Measurements from ENCODE around the gene C12orf42. TPM values are rescaled to one million over a fixed set of nuclear protein-coding genes. Genes with fewer than 3 reads are reported as not detected.

C12orf42 gene
- total RNA-seq, 3 donors from 2014 or later: 0.46 to 0.50 (median 0.49) TPM

- DNase-seq: no peak
- peaks cover 12% of the 10 kb centered on the region for H3K4me1 Mint-ChIP-seq (ENCODE audit: low read depth)
These were observed 9.8 kb upstream of the C12orf42 start for GRCh38 chr12:103505371-103506236.

GRCh38 chr12:103504606-103505005, 8.8 kb upstream of the C12orf42 start:
- ATAC-seq (no peak), DNase-seq (no peak)
- H3K9me3 Mint-ChIP-seq: no peaks in the 10 kb centered on the region
- peaks cover 14% of the 10 kb centered on the region for H3K4me1 Mint-ChIP-seq (ENCODE audit: low read depth)
- no peak overlapping the region for H3K4me3 Mint-ChIP-seq
- no peaks in the 10 kb centered on the region for H3K36me3 Mint-ChIP-seq (ENCODE audit: insufficient read depth)
- no peaks in the 10 kb centered on the region for H3K27me3 Mint-ChIP-seq (ENCODE audit: low read depth)

More at GRCh38 chr12:103505371-103506236, 9.8 kb upstream of the C12orf42 start:
- ATAC-seq: peak; percentile 94
- H3K4me3 Mint-ChIP-seq: no peak overlapping the region
- no peaks in the 10 kb centered on the region for H3K9me3 Mint-ChIP-seq
- no peaks in the 10 kb centered on the region for H3K27me3 Mint-ChIP-seq (ENCODE audit: low read depth)
- no peaks in the 10 kb centered on the region for H3K36me3 Mint-ChIP-seq (ENCODE audit: insufficient read depth)

GRCh38 chr12:103503546-103504480, 8.0 kb upstream of the C12orf42 start:
- ATAC-seq: no peak
- Mint-ChIP-seq H3K9me3 (no peaks in the 10 kb centered on the region), H3K4me1 (ENCODE audit: low read depth) (peaks cover 18% of the 10 kb centered on the region), H3K36me3 (ENCODE audit: insufficient read depth) (no peaks in the 10 kb centered on the region), H3K27me3 (ENCODE audit: low read depth) (no peaks in the 10 kb centered on the region), H3K4me3 (no peak overlapping the region)
- peak; percentile 47 for DNase-seq

- ATAC-seq (no peak), DNase-seq (no peak)
- Mint-ChIP-seq H3K9me3 (peaks cover 6% of the 10 kb centered on the region), H3K4me1 (ENCODE audit: low read depth) (peaks cover 18% of the 10 kb centered on the region), H3K4me3 (no peak overlapping the region), H3K27me3 (ENCODE audit: low read depth) (peaks cover 5% of the 10 kb centered on the region), H3K36me3 (ENCODE audit: insufficient read depth) (no peaks in the 10 kb centered on the region)
These were observed 5.7 kb upstream of the C12orf42 start for GRCh38 chr12:103501447-103501846.

- H3K4me1 Mint-ChIP-seq (ENCODE audit: low read depth): peaks cover 17% of the 10 kb centered on the region
- H3K27me3 Mint-ChIP-seq (ENCODE audit: low read depth): peaks cover 13% of the 10 kb centered on the region
- no peaks in the 10 kb centered on the region for H3K36me3 Mint-ChIP-seq (ENCODE audit: insufficient read depth)
- no peak for ATAC-seq
- H3K4me3 Mint-ChIP-seq: no peak overlapping the region
- no peak for DNase-seq
- H3K9me3 Mint-ChIP-seq: peaks cover 6% of the 10 kb centered on the region
These were observed 3.8 kb upstream of the C12orf42 start for GRCh38 chr12:103499571-103499970.

- H3K4me1 Mint-ChIP-seq (ENCODE audit: low read depth): peaks cover 22% of the 10 kb centered on the region
- ATAC-seq (peak; percentile 55 to 57), DNase-seq (no peak)
- H3K36me3 Mint-ChIP-seq (ENCODE audit: insufficient read depth): no peaks in the 10 kb centered on the region
- H3K4me3 Mint-ChIP-seq: no peak overlapping the region
- H3K27me3 Mint-ChIP-seq (ENCODE audit: low read depth): peaks cover 18% of the 10 kb centered on the region
- H3K9me3 Mint-ChIP-seq: peaks cover 6% of the 10 kb centered on the region
These were observed 3.2 kb upstream of the C12orf42 start for GRCh38 chr12:103498990-103499389.

- peaks cover 32% of the 10 kb centered on the region for H3K27me3 Mint-ChIP-seq (ENCODE audit: low read depth)
- H3K9me3 Mint-ChIP-seq: peaks cover 6% of the 10 kb centered on the region
- H3K36me3 Mint-ChIP-seq (ENCODE audit: insufficient read depth): no peaks in the 10 kb centered on the region
- DNase-seq (no peak), ATAC-seq (peak in 1 of 2 donors; percentile 30)
- peaks cover 22% of the 10 kb centered on the region for H3K4me1 Mint-ChIP-seq (ENCODE audit: low read depth)
- peak overlapping the region; percentile 74 for H3K4me3 Mint-ChIP-seq
These were observed 867 bp downstream of the C12orf42 start for GRCh38 chr12:103494734-103495468.

GRCh38 chr12:103494051-103494733, 1.6 kb downstream of the C12orf42 start:
- H3K4me3 Mint-ChIP-seq: peak overlapping the region; percentile 74
- peaks cover 32% of the 10 kb centered on the region for H3K27me3 Mint-ChIP-seq (ENCODE audit: low read depth)
- no peak for ATAC-seq
- no peaks in the 10 kb centered on the region for H3K36me3 Mint-ChIP-seq (ENCODE audit: insufficient read depth)
- no peak for DNase-seq
- peaks cover 18% of the 10 kb centered on the region for H3K4me1 Mint-ChIP-seq (ENCODE audit: low read depth)
- peaks cover 6% of the 10 kb centered on the region for H3K9me3 Mint-ChIP-seq

GRCh38 chr12:103493199-103493598, 2.6 kb downstream of the C12orf42 start:
- ATAC-seq: no peak
- H3K9me3 Mint-ChIP-seq: peaks cover 6% of the 10 kb centered on the region
- H3K4me3 Mint-ChIP-seq: no peak overlapping the region

GRCh38 chr12:103482365-103482764, 13.4 kb downstream of the C12orf42 start:
- H3K36me3 Mint-ChIP-seq (ENCODE audit: insufficient read depth): no peaks in the 10 kb centered on the region
- peak overlapping the region; percentile 54 for H3K4me3 Mint-ChIP-seq
- H3K9me3 Mint-ChIP-seq: peaks cover 16% of the 10 kb centered on the region
- peaks cover 5% of the 10 kb centered on the region for H3K4me1 Mint-ChIP-seq (ENCODE audit: low read depth)
- DNase-seq: no peak
- no peak for ATAC-seq
- no peaks in the 10 kb centered on the region for H3K27me3 Mint-ChIP-seq (ENCODE audit: low read depth)

More at GRCh38 chr12:103493199-103493598, 2.6 kb downstream of the C12orf42 start:
- Mint-ChIP-seq H3K4me1 (ENCODE audit: low read depth) (peaks cover 16% of the 10 kb centered on the region), H3K36me3 (ENCODE audit: insufficient read depth) (peaks cover 2% of the 10 kb centered on the region), H3K27me3 (ENCODE audit: low read depth) (peaks cover 33% of the 10 kb centered on the region)
- DNase-seq: no peak

- ATAC-seq (no peak), DNase-seq (no peak)
- H3K36me3 Mint-ChIP-seq (ENCODE audit: insufficient read depth): no peaks in the 10 kb centered on the region
- no peaks in the 10 kb centered on the region for H3K27me3 Mint-ChIP-seq (ENCODE audit: low read depth)
- H3K4me1 Mint-ChIP-seq (ENCODE audit: low read depth): peaks cover 3% of the 10 kb centered on the region
- no peak overlapping the region for H3K4me3 Mint-ChIP-seq
- peaks cover 6% of the 10 kb centered on the region for H3K9me3 Mint-ChIP-seq
These were observed 20.7 kb downstream of the C12orf42 start for GRCh38 chr12:103475073-103475472.

GRCh38 chr12:103470664-103471063, 25.1 kb downstream of the C12orf42 start:
- no peak for ATAC-seq
- H3K36me3 Mint-ChIP-seq (ENCODE audit: insufficient read depth): no peaks in the 10 kb centered on the region
- peaks cover 5% of the 10 kb centered on the region for H3K4me1 Mint-ChIP-seq (ENCODE audit: low read depth)
- no peak overlapping the region for H3K4me3 Mint-ChIP-seq
- no peaks in the 10 kb centered on the region for H3K9me3 Mint-ChIP-seq
- DNase-seq: no peak
- no peaks in the 10 kb centered on the region for H3K27me3 Mint-ChIP-seq (ENCODE audit: low read depth)

- no peaks in the 10 kb centered on the region for H3K36me3 Mint-ChIP-seq (ENCODE audit: insufficient read depth)
- DNase-seq: no peak
- no peak for ATAC-seq
- no peak overlapping the region for H3K4me3 Mint-ChIP-seq
- peaks cover 5% of the 10 kb centered on the region for H3K4me1 Mint-ChIP-seq (ENCODE audit: low read depth)
- no peaks in the 10 kb centered on the region for H3K27me3 Mint-ChIP-seq (ENCODE audit: low read depth)
- H3K9me3 Mint-ChIP-seq: no peaks in the 10 kb centered on the region
These were observed 26.0 kb downstream of the C12orf42 start for GRCh38 chr12:103469719-103470118.

Data from activated T-cell treated with anti-CD3 and anti-CD28 coated beads, Interleukin-2, amount 50 U/mL, for 4 hours (primary cell).